CD4-positive, alpha-beta T cell treated with Interferon alpha-2 for 1 hour (primary cell): ENCODE data around the gene TAT.

Source experiments
- DNase-seq, 2 donors: peaks; one replicate each; pipeline ENCODE4 v3.0.0-alpha.2; 2020 to 2022

Gene TAT

GRCh38 chr16:71536752-71537499 is 40.0 kb downstream of the TAT start:
- no peak for DNase-seq

- no peak for DNase-seq
Observed at GRCh38 chr16:71532366-71532765, 44.5 kb downstream of the TAT start.

- DNase-seq, result no peak
Observed at GRCh38 chr16:71528863-71529262, 48.0 kb downstream of the TAT start.

GRCh38 chr16:71528257-71528656 is 48.6 kb downstream of the TAT start:
- no peak for DNase-seq

GRCh38 chr16:71526111-71526631 is 50.7 kb downstream of the TAT start, which contains the start of gene CHST4:
CHST4 (plus strand) TSS chr16:71526426; CDS start chr16:71536678, 10,252 bp downstream.
- DNase-seq, result no peak

- no peak for DNase-seq
Observed at GRCh38 chr16:71524566-71525553, 52.0 kb downstream of the TAT start.

- no peak for DNase-seq
Observed at GRCh38 chr16:71520550-71520949, 56.3 kb downstream of the TAT start.
